GM12892 (cell line): ENCODE data around the gene HSF5.

Experiments
- POLR2A ChIP-seq: IDR thresholded peaks from 2 replicates; pipeline ENCODE4 v1.6.1; 2011; ENCODE audit warnings: low read depth, low read length, control low read depth
- TAF1 ChIP-seq: IDR thresholded peaks from 2 replicates; pipeline ENCODE4 v1.6.1; 2011; ENCODE audit warnings: low read depth, mild to moderate bottlenecking, control low read depth, low read length, borderline replicate concordance

GRCh38 chr17:58384897-58385296 lies 103.3 kb downstream of the HSF5 start:
- TF ChIP-seq TAF1 = no peak
- no peak for TF ChIP-seq POLR2A
